NCI-H1092 treated with DMSO at 0.1 percent for 48 hours (cell line): Measurements from ENCODE around the gene ACVRL1.

Source experiments
- DNase-seq: peaks from one replicate; lab custom pipeline; 2025; lab: John Stamatoyannopoulos, UW

ACVRL1 gene

DNA sequence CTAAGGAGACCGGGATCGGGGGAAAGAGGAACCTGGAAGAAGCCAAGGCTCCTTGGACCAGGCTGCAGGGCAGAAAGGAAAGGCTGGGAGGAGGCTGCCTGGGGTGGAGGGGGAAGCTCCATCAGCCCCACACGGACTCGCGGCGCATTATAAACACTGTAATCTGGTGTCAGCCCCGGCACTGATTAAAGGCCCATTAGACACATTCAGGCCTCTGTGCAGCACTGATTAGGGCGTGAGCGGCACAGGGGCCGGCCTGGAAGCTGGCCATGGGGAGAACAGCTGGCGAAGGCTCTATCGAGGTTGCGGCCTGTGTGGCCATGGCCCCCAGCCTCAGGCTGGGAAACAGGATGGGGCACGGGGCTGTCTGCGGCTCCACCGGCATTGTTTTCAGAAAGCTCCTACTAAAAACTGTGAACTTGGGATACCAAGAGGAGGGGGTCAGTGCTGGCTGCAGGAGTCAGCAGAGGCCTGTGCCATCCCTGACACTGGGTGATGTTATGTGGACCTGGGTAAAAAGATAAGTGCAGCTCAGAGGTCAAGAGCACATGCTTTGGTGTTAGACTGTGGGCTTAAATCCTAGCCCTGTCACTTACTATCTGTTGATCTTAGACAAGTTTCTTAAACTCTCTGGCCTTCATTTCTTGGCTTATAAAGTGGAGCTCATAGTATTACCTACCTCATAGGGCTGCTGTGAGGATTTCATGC, 10.6 kb downstream of the ACVRL1 start:
- no peak for DNase-seq

- DNase-seq, result no peak
Measured at GRCh38 chr12:51920046-51920445, 12.7 kb downstream of the ACVRL1 start.

- DNase-seq, result peak; percentile 20
Measured at GRCh38 chr12:51921017-51921725, 13.9 kb downstream of the ACVRL1 start.

GRCh38 chr12:51922146-51922545, 14.8 kb downstream of the ACVRL1 start:
- DNase-seq, result no peak

- no peak for DNase-seq
Measured at GRCh38 chr12:51922762-51923505, 15.6 kb downstream of the ACVRL1 start.

DNA sequence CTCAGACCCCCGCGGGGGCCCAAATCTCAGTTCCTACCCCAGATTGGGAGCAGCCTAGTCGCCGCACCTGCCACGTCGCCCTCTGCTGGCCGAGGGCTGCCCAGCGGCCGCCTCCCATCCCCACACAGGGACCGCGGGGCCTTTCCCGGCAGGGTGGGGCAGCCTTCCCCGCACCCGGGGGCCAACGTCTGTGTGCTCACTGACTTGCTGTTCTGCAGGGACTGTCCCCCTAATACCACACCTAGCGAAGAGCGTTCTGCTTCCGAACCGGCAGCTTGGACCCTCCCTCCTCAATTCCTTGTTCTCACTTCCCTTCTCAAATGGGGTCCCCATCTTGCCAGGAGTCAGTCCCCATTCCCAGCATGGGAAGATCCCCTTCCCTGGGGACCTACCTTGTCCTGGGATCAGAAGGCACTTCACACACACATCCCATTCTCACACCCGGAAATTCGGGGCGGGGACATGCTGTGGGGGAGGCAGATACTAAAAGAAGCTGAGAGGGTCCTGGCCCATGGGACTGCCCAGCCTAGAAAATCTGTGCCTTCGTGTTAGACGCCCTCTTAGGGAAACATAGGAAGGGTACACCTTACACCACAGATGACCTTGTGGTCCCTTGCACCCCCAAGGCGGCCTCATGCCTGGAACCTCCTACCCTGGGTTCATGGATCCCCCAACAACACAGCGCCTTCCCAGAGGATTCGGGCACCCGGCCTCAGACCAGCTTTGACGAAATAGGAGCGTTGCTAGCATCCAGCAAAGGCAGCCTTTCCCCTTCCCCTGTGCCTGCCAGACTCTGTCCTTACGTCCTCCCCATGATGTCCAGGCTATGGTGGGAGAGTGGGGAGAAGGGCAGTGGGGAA, 16.4 kb downstream of the ACVRL1 start:
- no peak for DNase-seq

DNA sequence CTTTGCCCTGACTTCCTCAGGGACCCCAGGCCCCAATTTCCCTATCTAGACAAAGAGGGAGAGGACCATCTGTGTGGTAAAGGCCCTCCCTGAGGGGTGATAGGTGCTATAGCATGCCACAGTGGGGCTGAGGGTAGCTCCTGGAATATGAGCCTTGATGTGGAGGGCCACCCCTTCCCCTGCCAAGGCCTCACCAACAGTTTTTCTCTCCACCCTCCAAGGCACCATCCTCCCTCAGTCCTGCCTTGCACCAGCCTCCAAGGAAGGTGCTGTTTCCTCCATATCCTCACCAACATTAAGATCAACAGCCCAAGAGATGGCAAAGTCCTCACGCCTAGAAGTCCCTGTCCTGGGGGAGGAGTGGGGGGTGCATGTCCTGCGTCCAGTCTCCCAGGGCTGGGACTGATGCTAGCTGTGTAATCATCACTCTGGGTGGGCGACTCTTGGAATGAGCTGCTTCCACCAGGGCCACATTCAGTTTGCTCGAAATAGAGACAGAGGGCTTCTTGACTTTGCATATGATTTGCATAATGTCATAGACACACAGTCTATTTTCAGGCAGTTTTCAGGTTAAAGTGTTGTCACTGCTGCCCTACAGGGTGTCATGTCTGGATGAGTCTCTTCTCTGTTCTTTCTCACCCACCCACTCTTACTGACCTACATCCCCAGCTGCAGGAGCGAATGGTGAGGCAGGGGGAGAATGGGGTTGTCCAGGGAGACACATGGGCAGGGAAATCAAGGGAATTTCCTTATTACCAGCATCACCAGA, 17.4 kb downstream of the ACVRL1 start:
- DNase-seq, result no peak

DNA sequence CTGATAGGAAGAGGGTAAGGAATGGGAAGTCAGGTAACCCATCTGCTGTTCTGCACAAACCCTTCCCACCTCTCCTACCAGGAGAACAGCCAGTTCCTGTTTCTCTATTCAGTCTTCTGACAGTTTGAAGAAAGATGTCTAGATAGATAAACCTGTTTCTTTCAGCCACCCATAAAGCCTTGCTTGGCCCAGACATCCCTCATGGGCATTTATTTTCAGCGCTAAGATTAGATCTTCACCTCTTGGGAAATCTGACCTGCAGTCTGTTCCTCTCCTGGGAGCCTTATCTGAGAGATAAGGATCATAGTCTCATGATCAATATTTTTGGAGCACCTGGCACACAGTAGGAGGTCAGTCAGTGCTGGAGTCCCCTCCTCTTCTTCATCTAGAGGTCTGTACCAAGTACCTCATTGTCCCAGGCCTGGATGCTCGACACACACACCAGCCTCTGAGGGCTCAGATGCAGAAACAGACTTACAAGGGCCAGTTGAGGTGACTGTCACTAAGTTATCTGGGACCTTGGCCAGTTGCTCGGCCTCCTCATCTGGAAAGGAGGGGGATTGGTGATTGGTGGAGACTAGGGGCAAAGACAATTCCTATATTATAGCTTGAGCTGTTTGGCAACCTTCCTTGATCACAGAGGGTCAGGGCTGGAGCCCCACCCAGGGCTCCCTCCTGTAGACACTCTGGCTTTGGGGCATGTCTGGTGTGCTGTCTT, 18.2 kb downstream of the ACVRL1 start:
- DNase-seq, result no peak

GRCh38 chr12:51926064-51926632, 18.8 kb downstream of the ACVRL1 start:
- DNase-seq, result no peak

- no peak for DNase-seq
Measured at GRCh38 chr12:51926718-51927117, 19.4 kb downstream of the ACVRL1 start.

DNA sequence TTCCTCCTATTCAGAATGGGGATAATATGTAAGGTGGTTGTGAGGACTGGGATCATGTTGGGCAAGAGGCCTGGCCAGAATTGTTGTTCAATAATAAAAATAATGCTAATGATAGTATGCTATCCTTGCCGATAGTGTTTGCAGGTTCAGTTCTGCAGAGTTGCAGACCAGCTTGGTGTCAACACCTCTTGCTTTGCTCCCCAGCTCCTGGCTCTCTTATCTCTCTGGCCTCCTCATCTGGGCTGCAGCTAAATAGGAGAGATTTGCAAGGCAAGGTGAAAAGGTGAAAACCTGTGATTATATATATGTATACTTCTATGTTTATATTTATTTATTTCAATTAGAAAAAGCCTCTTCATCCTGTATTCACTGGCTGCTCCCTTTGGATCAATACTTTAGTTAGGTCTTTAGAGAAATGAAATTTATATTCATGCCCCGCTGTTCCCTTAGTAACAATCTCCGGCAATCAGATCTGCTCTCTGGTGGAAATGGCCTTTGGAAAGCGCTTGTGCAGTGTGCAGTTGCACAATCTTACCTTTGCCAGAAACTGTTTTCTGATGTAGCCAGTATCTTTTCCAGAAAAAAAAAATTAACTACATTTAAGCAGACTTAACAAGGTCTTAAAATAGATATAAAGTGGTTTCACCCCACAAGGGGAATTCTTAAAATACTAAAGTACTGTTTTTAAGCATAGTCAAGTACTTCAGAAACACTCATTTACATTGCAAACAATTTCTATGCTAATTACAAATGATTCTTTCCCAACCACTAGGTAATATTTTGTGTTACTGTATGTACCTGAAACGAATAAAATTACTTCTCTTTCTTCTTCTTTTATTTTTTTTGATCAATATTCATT, 25.1 kb downstream of the ACVRL1 start:
- DNase-seq, result no peak

- DNase-seq, result no peak
Measured at GRCh38 chr12:51934080-51934479, 26.8 kb downstream of the ACVRL1 start.

GRCh38 chr12:51937926-51938325, 30.6 kb downstream of the ACVRL1 start:
- DNase-seq, result no peak

GRCh38 chr12:51938726-51939125, 31.4 kb downstream of the ACVRL1 start:
- DNase-seq, result no peak

DNA sequence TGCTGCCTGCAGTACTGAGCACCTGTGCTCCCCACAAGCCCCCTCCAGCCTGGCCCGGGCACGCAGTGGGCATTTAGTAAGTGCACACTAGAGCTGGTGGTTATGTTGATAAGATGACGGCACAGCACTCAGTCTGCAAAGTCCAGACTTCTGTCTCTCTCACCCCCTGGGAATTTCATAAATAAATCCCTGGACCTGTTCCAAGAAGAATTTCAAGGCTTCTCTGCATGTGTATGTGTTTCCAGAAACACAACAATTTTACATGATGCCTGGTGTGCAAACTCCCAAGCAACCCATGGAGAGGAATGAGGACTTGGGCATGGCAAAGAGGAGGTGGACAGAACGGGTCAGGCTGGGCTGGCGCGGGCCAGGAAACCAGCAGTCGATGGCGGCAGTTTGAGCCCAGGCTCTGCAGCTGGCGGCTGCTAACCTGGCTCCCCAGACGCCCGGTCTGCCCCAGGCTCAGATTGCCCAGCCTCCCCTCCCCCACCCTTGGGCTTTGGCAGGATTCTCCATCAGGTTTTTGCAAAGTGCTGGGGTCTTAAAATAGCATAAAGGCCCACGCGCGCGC, 33.8 kb downstream of the ACVRL1 start:
- peak; percentile 43 for DNase-seq

- no peak for DNase-seq
Measured at GRCh38 chr12:51941604-51942003, 34.3 kb downstream of the ACVRL1 start.

- DNase-seq, result no peak
Measured at GRCh38 chr12:51942056-51942455, 34.8 kb downstream of the ACVRL1 start.

DNA sequence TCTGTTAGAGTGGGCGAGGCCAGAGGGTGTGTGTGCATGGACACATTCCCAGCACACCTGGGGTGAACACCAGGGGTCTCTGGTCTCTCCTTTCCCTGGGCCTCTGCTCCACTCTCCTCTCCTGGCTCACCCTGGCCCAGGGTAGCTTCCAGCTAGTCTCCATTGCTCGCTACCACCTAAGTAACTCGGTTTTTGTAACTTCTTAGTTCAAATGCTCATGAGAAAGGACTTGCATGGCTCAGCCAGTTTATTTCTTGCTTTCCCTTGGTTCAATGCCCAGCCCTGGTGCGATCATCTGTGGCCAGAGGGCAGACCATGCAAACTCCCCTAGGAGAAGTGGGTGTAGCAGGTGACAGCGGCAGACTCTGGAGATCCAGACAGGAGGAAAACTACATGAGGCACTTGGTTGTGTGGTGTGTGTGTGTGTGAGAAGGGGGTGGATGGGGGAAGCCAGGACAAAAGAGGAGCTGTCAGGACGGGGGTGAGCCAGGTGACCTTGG, 35.2 kb downstream of the ACVRL1 start:
- no peak for DNase-seq

DNA sequence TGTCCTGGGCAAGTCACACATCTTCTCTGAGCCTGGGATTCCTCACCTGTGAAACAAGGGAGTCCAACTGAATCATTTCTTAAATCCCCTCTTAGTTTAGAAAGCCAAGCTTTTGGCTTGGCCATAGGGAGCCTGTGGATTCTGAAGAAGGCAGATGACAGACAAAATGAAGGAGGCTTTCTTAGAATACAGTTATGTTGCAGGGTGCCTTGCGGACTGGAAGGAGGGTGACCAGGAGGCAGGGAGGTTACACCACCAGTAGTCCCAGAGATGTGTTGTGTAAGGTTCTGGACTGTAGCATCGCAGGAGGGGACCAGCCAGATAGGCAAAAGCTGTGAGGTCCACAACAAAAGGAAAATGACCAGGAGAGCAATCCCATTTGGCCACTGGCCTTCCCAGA, 36.0 kb downstream of the ACVRL1 start:
- no peak for DNase-seq
